ENCODE results near the gene BET1L.
"Not testable (repeated sequence)": the region's sequence is repeated elsewhere in the genome, so short reads cannot be mapped to it uniquely, and the experiment has no call there.

BET1L gene, protein sequence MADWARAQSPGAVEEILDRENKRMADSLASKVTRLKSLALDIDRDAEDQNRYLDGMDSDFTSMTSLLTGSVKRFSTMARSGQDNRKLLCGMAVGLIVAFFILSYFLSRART

DNA sequence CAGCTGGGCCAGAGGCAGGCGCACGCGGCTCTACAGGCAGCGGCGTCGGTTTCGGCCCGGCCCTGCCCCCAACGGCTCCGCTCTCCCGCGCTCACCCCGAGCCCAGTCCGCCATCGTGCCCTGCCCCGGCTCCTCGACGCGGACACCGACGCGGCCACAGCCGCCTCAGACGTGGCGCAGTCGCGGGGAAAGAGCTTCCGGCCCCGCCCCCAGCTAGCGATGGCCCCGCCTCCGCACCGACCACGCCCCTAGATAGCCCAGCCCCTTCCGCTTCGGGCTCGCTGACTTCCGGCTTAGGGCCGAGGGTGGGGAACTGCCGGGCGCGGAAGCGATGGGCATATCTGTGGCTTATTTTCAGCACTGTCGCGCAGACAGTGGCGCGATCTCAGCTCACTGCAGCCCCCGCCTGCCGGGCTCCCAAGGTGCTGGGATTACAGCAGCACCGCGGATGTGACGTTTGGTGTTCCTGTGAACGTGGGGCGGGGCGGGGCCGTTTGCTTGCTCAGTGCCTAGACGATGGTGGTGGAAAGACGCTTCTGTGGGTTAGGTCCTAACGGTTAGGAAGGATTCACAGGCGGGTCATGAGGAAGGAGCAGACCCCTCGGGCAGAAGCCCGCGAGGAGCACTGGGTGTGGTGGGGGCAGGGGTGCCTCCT is at the start of gene BET1L, which contains the start of gene RIC8A:
Gene BET1L, minus strand, starts transcription at position 192 of the 655 bp plus-strand sequence. Its CDS starts 78 bp downstream, at position 114.
Gene RIC8A, plus strand, starts transcription at position 501 of the 655 bp plus-strand sequence. CDS start 1,147 bp downstream, outside the sequence.
- DNase-seq (ENCODE audit: low read depth in 1 of 2, low spot score in 1 of 2) = peak; percentile 92 to 97

DNA sequence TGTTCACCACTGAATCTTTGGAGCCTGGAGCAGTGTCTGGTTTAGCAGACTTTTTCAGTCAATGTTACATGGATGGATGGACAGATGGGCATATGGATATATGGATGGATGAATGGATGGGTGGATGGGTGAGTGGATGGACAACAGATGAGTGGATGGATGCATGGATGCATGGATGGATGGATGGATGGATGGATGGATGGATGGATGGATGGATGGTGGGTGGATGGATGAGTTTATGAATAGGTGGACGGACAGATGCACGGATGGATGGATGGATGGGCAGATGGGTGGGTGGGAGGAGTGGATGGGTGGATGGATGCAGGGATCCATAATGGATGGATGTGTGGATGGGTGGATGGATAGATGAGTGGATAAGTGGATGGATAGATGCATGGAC is 48.6 kb upstream of the BET1L start:
- DNase-seq (ENCODE audit: low read depth in 1 of 2, low spot score in 1 of 2) = no peak

DNA sequence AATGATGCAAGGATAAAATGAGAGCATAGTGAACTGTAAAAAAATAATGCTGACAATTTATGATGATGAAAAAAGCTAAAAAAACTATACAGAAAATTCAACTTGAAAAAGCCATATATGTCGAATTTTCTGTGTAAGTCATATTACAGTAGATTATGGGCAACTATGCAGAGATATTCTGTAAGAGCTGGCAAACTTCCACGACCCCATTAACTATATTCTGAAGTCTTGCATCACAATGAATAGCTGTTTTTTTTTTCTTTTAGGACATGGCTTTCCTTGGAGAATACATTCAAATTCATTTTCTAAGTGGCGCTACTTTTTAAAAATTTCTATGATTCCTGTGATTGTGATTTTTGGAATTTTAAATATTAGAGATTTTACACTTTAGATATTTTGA is 48.0 kb upstream of the BET1L start:
- DNase-seq (ENCODE audit: low read depth in 1 of 2, low spot score in 1 of 2) = no peak

DNA sequence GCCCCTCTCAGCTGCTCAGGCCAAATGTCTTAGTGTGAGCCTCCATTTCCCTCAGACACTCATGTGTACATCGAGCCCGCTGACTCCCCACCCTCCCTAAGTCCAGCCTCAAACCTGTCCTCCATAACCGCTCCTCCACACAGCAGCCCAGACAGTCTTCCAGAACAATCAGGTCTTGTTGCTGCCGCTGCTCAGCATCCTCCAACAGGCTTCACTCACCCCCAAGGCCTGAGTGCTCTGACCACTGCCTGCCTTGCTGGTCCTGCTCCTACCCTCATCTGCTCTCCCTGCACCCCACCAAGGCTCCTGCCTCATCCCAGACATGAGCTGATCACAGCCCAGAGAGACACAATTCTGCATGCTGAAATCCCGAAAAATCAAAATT is 46.7 kb upstream of the BET1L start:
- no peak for DNase-seq (ENCODE audit: low read depth in 1 of 2, low spot score in 1 of 2)

DNA sequence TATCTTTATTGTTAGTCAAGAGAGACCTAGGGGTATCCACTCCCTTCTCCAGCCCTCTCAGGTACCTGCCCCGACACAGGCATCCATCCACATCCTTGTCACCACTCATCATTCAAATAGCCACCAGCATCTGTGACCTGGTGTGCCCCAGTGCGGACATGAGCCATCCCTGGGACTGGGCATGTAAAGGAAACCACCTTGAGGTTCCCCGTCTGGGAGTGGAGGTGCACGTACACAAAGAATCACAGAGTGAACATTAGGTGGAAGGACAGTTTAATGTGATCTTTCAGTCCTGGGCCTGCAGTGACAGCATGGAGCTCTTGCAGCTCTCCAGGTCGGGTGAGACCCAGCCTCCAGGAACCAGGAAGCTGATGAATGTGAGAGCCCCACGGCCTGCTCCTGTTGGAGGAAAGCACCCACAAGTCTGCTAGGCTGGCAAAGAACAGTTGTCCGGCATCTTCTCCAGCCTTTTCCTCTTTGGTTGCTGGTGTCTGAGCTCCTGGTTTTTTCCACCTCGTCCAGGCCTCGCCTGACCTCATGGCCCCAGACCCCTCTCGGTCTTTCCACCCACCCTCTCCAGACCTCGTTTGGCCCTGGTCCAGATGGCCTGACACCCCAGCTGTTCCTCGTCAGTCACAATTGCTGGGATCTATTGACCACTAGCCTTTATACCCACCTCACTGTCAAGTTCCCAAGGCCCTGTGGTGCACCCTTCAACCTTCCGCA is 46.1 kb upstream of the BET1L start:
- DNase-seq (ENCODE audit: low read depth in 1 of 2, low spot score in 1 of 2) = no peak

DNA sequence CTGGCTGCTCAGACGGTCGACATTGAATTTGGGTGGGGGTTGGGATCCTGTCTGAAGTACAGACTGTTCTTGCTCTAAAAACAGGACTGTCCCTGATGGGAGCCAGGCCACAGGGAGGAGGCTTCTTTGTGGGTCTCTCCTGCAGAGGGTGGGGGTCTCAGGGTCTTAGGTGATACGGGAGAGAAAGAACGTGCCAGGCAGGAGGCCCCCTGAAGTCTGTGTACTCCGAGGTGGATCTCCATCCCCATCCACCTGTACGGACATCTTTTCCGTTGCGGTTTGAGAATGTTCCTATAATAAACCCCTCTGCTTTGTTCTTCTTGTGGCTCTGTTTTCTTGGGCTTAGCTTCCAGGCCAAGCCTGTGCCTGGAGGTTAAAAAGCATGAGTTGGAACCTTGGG is 45.5 kb upstream of the BET1L start:
- DNase-seq (ENCODE audit: low read depth in 1 of 2, low spot score in 1 of 2) = no peak

DNA sequence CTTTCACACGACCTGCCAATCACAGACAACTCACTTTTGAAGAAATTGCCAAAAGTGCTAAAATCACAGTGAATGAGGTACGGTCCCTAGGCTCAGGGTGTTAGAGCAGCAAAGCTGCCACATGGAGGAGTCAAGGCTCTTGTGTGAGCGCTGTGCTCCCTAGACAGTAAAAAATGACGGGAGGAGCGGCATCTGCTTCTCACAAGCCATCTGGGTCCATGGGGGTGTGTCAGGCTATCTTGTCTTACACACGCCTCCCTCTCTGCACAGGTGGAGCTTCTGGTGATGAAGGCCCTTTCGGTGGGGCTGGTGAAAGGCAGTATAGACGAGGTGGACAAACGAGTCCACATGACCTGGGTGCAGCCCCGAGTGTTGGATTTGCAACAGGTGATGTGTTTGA is 44.4 kb upstream of the BET1L start:
- no peak for DNase-seq (ENCODE audit: low read depth in 1 of 2, low spot score in 1 of 2)

DNA sequence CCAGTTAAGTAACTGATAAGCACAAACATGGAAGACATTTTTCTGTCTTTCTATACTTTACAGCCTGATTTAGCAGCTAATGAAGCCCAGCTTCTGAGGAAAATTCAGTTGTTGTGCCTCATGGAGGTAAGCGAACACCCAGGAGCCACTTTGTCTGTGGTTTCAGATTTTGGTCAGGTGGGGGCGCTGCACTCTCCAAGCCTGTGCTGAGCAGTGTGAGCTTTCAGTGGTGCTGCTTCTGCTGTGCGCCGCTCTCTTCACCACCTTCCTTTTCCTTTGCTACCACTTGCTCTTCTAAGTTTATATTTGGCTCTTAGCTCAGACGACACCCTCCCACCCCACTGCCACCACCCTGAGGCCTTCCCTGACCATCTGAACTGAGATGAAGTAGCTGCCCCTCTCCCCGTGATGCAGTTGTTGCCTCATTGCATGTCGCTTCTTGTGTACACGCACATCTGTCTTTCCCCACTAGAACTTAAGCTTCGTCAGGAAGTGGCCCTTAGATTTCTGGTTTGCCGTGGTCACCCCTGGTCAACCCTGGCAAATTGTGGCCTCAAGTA is 43.6 kb upstream of the BET1L start:
- peak; percentile 64 to 68 for DNase-seq (ENCODE audit: low read depth in 1 of 2, low spot score in 1 of 2)

DNA sequence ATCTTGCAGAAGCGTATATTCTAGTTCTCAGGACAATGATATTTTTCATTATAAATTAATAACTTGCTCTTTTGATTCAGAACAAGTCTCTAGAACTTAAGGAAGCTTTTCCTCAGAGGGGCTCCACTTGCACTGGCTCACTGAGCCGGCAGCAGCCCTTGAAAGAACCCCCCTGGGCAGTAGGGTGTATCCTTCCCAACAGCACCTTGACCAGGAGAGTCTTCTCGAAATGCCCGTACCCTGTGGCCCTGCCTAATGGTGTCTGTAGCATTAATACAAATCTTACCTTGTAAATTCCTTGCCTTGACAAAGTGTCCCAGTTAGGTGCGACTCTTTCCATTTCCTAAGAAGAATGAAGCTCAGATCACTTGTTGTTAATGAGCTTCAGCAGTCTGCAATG is 43.1 kb upstream of the BET1L start:
- no peak for DNase-seq (ENCODE audit: low read depth in 1 of 2, low spot score in 1 of 2)

DNA sequence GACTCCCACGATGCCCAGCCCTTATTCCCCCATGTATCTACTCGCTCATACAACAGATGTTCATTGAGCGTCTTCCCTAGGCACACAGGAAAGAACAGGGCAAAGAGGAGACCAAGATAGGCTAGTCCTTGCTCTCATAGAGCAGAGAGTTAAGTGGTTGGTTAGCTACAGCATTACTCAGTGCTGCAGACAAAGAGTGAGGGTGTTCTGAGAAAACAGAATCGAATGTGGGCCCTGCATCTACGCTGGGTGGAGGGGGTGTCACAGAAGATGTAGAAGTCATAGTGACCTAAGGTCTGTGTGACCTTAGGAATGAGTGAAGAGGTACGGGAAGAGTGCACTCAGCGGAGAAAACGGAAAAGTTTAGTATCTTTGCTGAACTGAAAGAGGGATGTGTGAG is 41.9 kb upstream of the BET1L start:
- DNase-seq (ENCODE audit: low read depth in 1 of 2, low spot score in 1 of 2) = no peak

DNA sequence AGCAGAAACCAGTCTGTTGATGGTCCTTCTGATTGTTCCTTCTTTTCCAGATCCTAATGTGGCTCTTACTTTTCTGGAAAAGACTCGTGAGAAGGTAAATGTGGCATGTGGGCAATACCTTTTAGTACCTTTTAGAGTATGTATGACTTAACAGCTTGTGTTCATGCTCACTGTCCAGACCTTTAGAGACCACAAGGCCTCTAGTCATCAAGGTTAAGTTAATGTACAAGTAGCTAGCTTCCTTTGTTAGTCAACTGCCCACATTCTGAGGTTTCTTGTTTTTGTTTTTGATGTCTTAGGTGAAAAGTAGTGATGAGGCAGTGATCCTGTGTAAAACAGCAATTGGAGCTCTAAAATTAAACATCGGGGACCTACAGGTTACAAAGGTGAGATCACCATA is 37.2 kb upstream of the BET1L start:
- DNase-seq (ENCODE audit: low read depth in 1 of 2, low spot score in 1 of 2) = no peak

DNA sequence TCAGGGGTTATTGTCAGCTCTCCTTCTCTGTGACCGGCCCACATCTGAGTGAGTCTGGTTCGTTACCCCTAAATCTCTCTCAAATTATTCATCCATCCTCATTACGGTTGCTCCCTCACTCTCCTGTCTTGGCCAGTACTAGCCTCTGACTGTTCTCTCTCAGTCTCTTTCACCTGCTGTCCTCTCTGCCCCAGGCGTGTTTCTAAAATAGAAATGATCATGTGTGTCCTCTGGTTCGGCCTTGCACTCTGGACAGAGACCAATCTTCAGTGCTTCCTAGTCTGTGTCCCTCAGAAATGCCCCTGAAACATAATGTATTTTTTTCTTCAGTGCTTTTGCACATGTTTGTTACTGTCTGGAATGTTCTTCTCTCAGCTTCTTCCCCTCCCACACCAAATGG is 34.4 kb upstream of the BET1L start:
- DNase-seq (ENCODE audit: low read depth in 1 of 2, low spot score in 1 of 2) = no peak

DNA sequence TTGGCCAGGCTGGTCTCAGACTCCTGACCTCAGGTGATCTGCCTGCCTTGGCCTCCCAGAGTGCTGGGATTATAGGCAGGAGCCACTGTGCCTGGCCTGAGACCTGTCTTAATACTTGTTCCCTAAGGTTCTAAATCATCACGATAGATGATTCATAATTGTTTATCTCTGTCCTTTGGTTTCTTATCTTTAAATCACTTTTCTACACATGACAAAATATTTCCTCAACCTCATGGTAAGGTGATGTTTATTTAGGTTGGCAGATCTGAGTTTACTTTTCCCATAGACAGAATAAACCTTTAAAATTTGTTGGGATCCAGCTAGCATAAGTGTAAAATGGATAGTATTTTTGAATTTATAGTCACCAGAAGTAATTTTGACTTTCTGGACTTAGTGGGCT is 33.1 kb upstream of the BET1L start:
- DNase-seq (ENCODE audit: low read depth in 1 of 2, low spot score in 1 of 2) = no peak

DNA sequence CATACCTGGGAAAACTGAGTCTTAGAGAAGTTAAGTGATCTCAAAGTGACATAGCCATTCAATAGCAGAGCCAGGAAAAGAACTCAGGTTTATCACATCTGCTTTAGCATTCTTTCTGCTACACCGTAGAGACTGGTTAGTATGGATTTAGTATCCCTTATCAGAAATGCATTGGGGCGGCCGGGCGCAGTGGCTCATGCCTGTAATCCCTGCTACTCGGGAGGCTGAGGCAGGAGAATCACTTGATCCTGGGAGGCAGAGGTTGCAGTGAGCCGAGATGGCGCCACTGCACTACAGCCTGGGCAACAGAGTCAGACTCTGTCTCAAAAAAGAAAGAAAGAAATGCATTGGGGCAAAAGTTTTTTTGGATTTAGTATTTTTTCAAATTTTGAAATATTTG is 31.1 kb upstream of the BET1L start:
- DNase-seq (ENCODE audit: low read depth in 1 of 2, low spot score in 1 of 2) = not testable (repeated sequence)

DNA sequence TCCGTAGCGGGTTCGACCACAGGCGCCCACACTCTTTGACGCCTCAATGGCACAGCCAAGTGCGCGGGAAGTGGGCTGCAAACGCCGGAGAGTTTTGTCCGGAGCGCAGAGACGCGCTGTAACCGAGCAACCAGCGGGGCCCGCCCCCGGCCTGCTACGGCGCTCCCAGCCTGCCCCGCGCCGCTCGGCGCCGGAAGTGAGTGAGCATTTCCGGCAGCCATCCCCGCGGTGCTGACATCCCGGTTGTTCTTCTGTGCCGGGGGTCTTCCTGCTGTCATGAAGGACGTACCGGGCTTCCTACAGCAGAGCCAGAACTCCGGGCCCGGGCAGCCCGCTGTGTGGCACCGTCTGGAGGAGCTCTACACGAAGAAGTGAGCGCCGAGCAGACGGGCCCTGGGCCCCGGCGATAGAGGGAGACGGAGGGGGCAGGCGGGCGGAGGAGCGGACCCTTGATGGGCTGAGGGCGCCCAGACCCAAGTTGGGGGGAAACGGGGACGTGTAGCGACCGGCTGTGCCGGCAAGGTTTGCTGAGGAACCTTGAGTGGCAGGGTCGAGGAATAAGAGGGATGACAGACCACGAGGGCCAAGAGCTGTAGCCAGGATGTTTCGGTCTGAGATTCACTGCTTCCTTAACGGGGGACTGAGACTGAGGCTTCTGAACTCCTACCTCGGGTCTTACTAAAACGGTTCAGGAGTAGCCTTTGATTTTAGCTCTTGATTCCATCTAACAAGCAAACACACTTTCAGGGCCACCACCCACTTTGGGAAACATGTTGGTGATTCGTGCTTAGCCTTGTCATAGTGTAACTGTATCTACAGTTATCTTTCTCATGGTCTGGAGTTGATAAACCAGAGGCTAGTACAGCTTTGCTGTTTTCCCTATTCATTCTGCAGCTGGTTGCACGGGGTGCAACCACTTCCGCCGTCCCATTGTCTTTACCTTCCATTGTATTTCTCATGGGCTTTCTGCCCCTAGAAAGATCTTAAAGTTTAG is 29.9 kb upstream of the BET1L start, which contains the start of gene PSMD13:
Gene PSMD13, plus strand, starts transcription at position 203 of the 994 bp plus-strand sequence. Its CDS starts 74 bp downstream, at position 277.
- DNase-seq (ENCODE audit: low read depth in 1 of 2, low spot score in 1 of 2) = peak; percentile 72 to 82

DNA sequence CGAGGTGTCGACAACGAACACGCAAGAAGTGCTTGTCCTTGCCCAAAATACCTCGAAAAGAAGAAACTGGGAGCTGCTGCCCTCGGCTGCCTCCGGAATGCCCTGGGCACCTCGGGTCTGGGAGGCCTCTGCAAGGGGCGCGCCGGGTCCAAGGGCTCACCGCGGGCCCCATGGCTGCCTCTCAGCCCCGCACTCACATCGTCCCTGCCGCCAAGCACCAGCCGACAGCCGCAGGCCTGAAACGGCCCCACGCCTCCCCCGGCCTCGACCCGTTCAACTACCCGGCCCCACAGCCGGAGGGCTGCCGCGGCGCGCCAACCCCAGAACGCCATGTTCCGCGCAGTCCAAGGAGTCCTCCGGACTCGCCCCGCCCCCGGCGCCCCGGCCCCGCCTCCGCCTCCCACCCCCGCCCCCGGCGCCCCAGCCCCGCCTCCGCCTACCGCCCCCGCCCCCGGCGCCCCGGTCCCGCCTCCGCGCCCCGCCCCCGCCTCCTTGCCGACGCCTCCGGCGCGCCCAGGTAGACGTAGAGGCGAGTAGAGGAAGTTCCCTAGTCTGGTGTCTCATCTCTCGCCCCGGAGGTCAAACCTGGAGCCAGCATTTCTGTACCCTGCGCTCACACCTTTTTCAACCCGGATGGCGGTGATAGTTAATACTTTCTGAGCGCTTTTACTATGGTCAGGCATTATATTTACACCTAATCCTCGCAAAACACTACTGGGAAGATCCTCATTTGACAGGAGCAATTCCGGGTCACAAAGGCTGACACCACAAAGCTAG is 29.0 kb upstream of the BET1L start, which contains the start of gene SIRT3:
Gene SIRT3, minus strand, starts transcription at position 346 of the 777 bp plus-strand sequence. Its CDS starts 14 bp downstream, at position 332.
- peak; percentile 66 to 76 for DNase-seq (ENCODE audit: low read depth in 1 of 2, low spot score in 1 of 2)

DNA sequence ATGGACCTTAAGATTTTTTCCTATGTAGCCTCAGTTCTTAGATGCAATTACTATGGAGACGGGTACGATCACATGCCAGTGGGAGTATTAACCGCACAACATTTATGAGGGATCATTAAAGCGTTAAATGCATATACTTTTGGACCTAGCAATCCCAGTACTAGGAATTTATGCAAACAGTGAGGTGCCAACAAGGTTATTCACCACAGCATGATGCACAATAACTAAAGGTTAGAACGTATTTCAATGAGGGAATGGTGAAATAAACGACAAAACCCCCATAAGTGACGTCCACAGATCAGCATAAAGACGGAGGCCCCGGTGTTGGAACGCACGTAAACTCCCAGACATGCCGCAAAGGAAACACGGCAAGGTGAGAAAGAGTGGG is 28.4 kb upstream of the BET1L start:
- DNase-seq (ENCODE audit: low read depth in 1 of 2, low spot score in 1 of 2) = peak in 1 of 2 donors; percentile 48

DNA sequence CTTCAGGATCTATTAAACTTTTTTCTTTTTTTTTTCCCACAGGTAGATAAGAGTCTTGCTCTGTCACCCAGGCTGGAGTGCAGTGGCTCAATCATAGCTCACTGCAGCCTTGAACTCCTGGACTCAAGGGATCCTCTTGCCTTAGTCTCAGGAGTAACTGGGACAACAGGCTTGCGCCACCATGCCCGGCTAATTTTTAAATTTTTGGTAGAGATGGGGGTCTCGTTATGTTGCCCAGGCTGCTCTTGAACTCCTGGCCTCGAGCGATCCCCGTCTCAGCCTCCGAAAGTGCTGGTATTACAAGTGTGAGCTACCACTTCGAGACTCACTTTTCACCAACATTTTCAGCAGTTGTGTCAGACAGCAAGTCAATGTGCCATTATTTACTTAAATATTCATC is 28.0 kb upstream of the BET1L start:
- DNase-seq (ENCODE audit: low read depth in 1 of 2, low spot score in 1 of 2) = no peak

DNA sequence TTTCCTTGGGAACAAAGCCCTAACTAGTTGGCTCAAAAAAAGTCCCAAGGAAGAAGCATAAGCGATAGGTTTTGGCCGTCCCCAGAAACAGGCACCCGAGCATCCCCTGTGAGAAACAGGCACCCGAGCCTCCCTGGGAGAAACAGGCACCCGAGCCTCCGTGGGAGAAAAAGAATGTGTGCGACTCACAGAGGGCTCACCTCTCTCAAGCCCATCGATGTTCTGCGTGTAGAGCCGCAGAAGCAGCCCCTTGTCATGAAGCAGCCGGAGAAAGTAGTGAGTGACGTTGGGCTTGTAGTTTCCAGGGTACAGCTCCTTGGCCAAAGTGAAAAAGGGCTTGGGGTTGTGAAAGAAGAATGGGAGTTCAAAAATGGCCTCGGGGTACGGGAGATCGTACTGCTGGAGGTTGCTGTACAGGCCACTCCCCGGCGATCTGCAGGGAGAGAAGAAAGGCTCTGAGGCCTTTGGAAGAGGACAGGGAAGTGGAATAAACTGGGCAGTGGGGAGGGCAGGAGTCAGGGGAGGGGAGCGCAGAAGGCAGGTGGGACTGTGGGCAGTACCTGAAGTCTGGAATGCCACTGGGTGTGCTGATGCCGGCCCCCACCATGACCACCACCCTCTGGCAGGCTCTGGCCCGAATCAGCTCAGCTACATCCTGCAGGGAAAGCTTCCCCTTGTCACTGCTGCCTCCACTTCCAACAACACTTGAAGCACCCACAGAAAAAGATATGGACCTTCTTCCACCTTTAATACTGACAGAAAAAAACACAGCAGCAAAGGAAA is 25.8 kb upstream of the BET1L start:
- no peak for DNase-seq (ENCODE audit: low read depth in 1 of 2, low spot score in 1 of 2)

All from stimulated activated CD4-positive, alpha-beta T cell treated with anti-CD3 and anti-CD28 coated beads, Interleukin-15, amount 100 ng/mL, for 1 hour (primary cell).